Ecto neural progenitor cell (in vitro differentiated cells): Measurements from ENCODE around the gene GLRA3.
A peak's percentile ranks its signal among the peaks of the same experiment; 100 is the strongest.
"Not testable (repeated sequence)": the region's sequence is repeated elsewhere in the genome, so short reads cannot be mapped to it uniquely, and the experiment has no call there.

Experiments used
- DNase-seq: peaks from one replicate; pipeline ENCODE4 v3.0.0-alpha.2; 2018; ENCODE audit warnings: low spot score

The GLRA3 gene

DNA sequence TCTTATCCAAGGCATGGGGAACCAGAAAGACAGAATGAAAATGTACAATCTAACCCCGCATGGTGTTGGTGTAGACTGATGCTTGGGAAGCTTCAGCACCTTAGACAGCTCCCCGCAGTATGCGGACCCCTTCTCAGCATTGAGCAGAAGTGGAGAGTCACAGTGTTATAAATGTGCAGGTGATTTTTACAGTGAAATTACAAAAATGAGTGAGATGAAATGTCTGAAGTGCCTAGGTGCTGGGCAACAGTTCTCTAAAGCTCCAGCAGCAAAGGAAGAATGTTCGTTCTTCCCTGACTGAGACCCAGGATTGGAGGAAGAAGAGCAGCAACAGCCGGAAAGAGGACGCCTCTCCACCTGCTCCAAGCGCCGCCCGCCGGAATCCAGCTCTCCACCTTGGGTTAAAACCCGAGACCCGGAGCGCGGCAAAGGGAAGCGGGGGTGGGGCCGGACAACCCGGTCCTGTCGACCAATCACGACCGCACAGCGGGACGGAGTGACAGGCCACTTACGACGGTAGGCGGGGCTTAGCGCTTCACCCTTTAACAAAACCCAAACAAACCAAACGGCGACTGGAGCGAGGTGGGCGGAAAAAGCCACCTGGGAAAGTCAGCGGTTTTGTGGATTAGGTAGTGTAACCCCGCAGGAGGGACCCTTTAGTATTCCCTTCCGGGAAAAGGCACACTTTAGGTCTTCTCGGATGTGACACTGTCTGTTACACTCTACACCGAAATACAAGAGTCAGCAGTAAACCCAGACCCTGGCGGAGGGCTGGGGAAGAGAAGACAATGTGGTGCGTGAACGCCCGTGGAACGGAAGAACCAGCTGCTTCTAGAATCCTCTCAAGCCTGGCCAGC, at the start of gene GLRA3:
TSS of gene GLRA3 (minus strand) at position 403 of the 857 bp plus-strand sequence. CDS start 436 bp downstream, outside the sequence.
- peak; percentile 95 for DNase-seq

DNA sequence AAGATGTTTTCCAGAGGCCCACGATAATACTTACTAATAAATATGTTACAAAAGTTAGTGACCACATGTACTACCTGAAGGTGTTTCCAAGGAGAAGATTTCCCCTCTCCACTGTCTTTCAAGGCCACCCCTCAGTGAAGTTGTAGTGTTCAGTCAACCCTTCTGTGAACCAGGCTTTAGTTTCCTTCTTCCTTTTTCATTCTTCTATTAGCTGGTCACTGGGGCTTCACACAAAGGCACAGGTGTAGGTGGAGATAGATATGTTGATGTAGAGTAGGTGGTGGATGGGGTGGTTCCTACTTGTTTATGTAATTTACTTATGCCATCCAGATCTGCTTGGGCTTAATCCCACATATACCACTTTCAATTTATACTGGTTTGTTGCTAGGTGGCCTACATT, 45.9 kb upstream of the GLRA3 start:
- no peak for DNase-seq

DNA sequence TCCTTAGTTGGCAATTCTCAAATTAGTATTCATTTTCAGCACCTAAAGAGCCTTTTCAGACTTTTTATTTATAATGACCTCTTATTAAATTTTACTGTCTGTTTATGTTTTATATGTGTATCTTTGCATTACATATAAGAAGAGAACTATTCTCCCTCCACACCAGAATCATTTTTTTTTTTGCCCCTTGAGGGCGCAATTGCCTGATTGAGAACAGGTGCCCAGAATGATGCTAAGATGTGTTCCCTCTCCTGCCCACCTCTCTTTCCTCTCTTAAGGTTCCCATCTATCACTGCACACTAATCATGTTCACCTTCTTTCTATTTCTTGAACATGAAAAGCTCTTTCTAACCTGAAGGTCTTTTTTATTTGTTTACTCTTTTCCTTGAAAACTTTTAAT, 44.9 kb upstream of the GLRA3 start:
- no peak for DNase-seq

GRCh38 chr4:174873146-174873545, 44.1 kb upstream of the GLRA3 start:
- DNase-seq = not testable (repeated sequence)

GRCh38 chr4:174871407-174871806, 42.4 kb upstream of the GLRA3 start:
- DNase-seq = no peak

DNA sequence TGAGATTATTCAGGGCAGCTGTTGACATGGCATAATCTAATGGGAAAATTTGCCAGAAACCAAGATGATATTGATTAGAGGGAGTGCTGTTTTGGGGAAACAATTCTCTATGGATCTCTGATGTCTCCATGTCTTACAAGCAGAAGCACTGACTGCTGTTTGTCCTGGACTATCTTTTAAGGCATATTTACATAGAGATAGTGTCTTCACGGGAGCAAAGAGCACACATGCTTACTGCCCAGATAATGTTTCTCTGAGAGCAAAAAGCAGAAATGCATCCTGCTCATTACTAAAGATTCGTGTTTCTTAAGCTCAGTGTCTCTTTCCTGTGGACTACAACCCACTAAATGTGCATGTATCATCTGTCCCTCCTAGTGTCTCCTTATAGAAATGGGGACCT, 41.3 kb upstream of the GLRA3 start:
- no peak for DNase-seq

DNA sequence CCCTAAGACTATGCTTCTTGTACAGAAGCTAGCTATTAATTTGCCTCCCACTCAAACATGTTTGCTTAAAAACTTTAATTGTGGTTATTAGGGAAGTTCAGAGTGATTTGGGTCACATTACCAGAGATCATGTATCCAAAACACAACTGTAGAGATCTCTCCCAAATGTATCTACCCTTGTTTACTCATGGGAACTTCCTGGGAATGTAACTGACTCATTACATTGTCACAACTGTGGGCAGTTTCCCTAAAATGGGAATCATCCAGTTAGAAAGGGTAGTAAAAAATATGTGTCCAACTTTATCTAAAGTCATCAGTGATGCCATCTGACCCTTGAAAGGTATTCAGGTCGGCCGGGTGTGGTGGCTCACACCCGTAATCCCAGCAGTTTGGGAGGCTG, 40.3 kb upstream of the GLRA3 start:
- no peak for DNase-seq

GRCh38 chr4:174867903-174868302, 38.9 kb upstream of the GLRA3 start:
- DNase-seq = no peak

- DNase-seq = no peak
Observed at GRCh38 chr4:174865418-174865985, 36.5 kb upstream of the GLRA3 start.

DNA sequence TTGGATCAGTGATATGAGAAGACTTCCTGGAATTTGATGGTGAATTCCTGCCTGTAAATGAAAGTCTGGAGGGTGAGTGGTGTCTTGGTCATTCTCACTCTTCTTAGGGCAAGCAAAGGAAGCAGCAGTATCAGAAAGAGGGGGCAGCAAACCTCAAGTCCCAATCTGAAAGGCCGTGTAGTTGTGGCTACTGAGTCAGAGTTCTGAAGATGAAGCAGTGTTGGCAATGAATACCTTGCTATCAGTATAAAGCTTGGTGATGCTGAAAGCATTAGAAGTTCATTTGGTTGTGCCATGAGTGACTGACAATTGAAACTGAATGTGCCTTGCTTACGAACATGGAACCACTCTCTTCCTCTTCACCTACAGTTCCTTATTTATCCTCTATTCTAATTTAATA, 35.0 kb upstream of the GLRA3 start:
- DNase-seq = no peak

DNA sequence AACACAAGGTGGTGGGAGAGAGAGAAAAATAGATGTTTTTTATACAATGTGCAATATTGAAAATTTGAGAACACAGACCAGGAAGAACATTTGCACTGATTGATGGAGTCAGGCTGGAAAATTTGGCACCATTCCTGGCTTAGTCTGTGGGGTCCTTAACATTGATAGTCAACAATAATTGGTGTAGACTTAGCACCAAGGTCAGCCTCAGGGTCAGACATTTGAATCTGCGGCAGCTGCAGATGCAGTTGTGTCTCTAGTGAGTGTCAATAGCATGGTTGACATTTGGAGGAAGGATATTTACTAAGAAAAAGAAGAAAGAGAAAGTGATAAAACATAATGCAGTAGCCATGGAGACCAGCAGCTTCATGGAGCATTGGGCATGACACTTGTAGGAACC, 31.5 kb upstream of the GLRA3 start:
- no peak for DNase-seq

DNA sequence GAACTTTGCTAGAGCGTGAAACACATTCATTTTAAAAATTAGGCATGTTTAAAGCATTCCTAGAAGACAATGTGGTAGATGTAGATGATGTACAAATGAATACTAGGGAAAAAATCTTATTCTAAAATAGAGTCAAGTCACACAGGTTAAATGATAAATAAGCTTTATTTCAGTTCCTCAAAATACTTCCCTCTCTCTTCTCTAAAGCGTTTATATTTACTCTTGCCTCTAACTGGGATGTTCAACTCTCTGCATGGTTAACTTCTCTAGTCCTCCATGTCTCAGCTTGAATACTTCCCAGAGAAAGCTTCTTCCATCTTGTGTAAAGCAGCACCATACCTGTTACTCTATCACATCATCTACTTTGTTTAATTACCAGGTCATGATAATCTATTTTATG, 30.9 kb upstream of the GLRA3 start:
- no peak for DNase-seq

- DNase-seq = no peak
Observed at GRCh38 chr4:174856926-174857800, 28.1 kb upstream of the GLRA3 start.

DNA sequence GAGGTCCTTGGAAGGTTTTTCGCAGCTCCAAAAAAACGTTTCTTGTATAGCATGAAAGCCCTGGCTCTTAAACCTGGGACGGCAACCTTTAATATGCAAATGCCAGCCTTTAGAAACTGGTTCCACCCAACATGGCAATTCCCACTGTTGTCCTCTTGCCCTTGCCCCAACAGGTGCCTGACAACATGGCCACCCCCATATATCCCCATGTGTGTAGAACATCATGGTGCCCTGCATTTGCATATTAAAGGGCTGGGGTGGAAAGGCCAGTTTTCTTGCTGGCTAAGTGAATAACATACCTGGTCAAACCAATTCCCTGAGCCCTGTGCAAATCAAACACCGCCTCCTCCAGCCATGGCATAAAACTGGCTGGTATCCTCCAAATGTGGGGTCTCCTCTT, 26.0 kb upstream of the GLRA3 start:
- DNase-seq = no peak

GRCh38 chr4:174853629-174854028, 24.6 kb upstream of the GLRA3 start:
- no peak for DNase-seq

DNA sequence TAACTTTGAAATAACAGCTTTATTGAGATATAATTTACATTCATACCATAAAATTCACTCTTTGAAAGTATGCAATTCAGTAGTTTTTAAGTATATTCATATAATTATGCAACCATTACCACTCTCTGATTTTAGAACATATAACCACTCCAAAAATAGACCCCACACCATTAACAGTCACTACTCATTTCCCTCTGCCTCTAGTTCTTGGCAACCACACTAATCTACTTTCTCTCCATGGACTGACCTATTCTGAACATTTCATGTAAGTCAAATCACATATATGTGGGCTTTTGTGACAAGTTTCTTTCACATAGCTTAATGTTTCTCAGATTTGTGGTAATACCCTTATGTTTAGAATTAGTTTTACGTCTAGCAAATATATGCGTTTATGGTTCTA, 19.5 kb upstream of the GLRA3 start:
- DNase-seq = no peak

GRCh38 chr4:174847801-174848427, 18.9 kb upstream of the GLRA3 start:
- no peak for DNase-seq

- no peak for DNase-seq
Observed at GRCh38 chr4:174835536-174835935, 6.5 kb upstream of the GLRA3 start.

DNA sequence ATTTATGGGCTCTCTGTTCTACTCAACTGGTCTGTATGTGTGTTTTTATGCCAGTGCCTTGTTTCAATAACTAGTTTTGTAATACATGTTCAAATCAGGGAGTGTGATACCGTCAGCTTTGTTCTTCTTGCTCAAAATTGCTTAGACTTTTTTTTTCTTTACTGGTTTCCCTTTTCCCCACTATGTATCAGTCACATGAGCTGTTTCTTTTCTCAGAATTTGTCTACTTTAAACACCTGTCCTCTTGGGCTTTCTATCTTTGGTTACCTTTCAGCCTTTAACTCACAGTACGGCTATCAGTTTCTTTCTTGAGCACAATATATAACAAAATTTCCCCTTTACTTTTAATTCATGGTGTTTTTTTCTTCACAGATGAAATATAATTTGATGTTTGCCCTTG, 5.4 kb upstream of the GLRA3 start:
- no peak for DNase-seq

DNA sequence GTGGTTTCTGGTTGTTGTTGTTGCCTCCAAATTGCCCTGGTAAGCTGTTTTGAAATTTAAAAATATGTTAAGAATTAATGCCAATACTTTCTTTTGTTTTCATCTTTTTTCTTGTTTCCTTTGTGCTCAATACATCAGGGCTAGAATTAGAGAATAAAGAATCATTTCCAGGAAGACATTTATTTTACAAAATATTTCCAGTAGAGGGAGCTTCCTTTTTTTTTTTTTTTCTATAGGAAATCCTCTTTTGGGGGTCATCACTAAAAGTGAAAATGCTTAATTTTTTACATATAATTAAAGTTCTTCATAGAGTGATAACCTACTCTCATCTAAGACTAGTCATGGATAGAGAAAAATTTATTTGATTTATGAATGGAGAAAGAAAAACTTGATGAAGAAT, 2.4 kb downstream of the GLRA3 start:
- DNase-seq = no peak

DNA sequence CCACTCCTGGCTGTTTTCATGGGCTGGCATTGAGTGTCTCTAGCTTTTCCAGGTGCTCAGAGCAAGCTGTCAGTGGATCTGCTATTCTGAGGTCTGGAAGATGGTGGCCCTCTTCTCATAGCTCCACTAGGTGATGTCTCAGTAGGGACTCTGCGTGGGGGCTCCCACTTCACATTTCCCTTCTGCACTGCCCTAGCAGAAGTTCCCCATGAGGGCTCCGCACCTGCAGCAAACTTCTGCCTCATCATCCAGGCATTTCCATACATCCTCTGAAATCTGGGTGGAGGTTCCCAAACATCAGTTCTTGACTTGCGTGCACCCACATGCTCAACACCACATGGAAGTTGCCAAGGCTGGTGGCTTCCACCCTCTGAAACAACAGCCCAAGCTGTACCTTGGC, 13.8 kb downstream of the GLRA3 start:
- no peak for DNase-seq

GRCh38 chr4:174813292-174813691, 15.8 kb downstream of the GLRA3 start:
- no peak for DNase-seq
